GM23338 (cell line): ENCODE measurements around the gene KCTD1. TPM values are rescaled to one million over a fixed set of nuclear protein-coding genes. Genes with fewer than 3 reads are reported as not detected.

Source experiments
- ATAC-seq: fragments of 200-7000 bp; cut with Tn5 transposase; 3 replicates; pipeline ENCODE4 v1.9.1; 2020
- DNase-seq: peaks from one replicate; pipeline ENCODE4 v3.0.0-alpha.2; 2015; ENCODE audit warnings: low spot score
- H2AFZ ChIP-seq: fragments of 200-600 bp; sonication (generic); 2 replicates; pipeline ENCODE4 v1.8.0; 2016; ENCODE audit warnings: antibody characterized with exemption, mild to moderate bottlenecking, moderate library complexity
- H3F3A ChIP-seq: fragments of 200-600 bp; sonication (generic); replicated peaks from 2 replicates; pipeline ENCODE4 v1.8.0; 2017; ENCODE audit warnings: antibody characterized with exemption, mixed run types, low read depth
- H3K27ac ChIP-seq: fragments of 200-600 bp; sonication (generic); 2 replicates; pipeline ENCODE4 v1.6.1; 2016; ENCODE audit warnings: low read depth
- H3K27me3 ChIP-seq: fragments of 200-600 bp; sonication (generic); 2 replicates; pipeline ENCODE4 v1.8.0; 2016; ENCODE audit warnings: mild to moderate bottlenecking, mixed run types, moderate library complexity; ENCODE audit not compliant: insufficient read depth
- H3K36me3 ChIP-seq: fragments of 200-600 bp; sonication (generic); 2 replicates; pipeline ENCODE4 v1.8.0; 2016; ENCODE audit warnings: mild to moderate bottlenecking; ENCODE audit not compliant: insufficient read depth
- H3K4me1 ChIP-seq: fragments of 200-600 bp; sonication (generic); 2 replicates; pipeline ENCODE4 v1.8.0; 2016; ENCODE audit warnings: mild to moderate bottlenecking, moderate library complexity; ENCODE audit not compliant: insufficient read depth
- H3K4me2 ChIP-seq: fragments of 200-600 bp; sonication (generic); 2 replicates; pipeline ENCODE4 v1.7.1; 2017; ENCODE audit warnings: mixed run types
- H3K4me3 ChIP-seq: fragments of 200-600 bp; sonication (generic); 2 replicates; pipeline ENCODE4 v1.6.1; 2016; ENCODE audit warnings: mixed run types
- H3K79me2 ChIP-seq: fragments of 200-600 bp; sonication (generic); replicated peaks from 2 replicates; pipeline ENCODE4 v1.8.0; 2017; ENCODE audit warnings: mild to moderate bottlenecking; ENCODE audit not compliant: insufficient read depth
- H3K9me2 ChIP-seq: fragments of 200-600 bp; sonication (generic); 2 replicates; pipeline ENCODE4 v1.8.0; 2017; ENCODE audit not compliant: insufficient read depth
- H4K20me1 ChIP-seq: fragments of 200-600 bp; sonication (generic); replicated peaks from 2 replicates; pipeline ENCODE4 v1.8.0; 2017; ENCODE audit warnings: mild to moderate bottlenecking; ENCODE audit not compliant: insufficient read depth
- H3K27ac Mint-ChIP-seq: 2 replicates; pipeline ENCODE4 v1.8.0; 2020; ENCODE audit warnings: inconsistent platforms, mild to moderate bottlenecking, moderate library complexity, mixed read lengths
- H3K27me3 Mint-ChIP-seq: 3 replicates; pipeline ENCODE4 v1.8.0; 2022; ENCODE audit warnings: low read depth, mild to moderate bottlenecking, moderate library complexity, mixed read lengths, inconsistent platforms; ENCODE audit not compliant: insufficient read depth, poor library complexity
- H3K36me3 Mint-ChIP-seq: 3 replicates; pipeline ENCODE4 v1.8.0; 2021; ENCODE audit warnings: low read depth, mild to moderate bottlenecking, inconsistent platforms, moderate library complexity, mixed read lengths
- H3K4me1 Mint-ChIP-seq: 3 replicates; pipeline ENCODE4 v1.8.0; 2020; ENCODE audit warnings: mild to moderate bottlenecking, inconsistent platforms, mixed read lengths
- H3K4me3 Mint-ChIP-seq: 3 replicates; pipeline ENCODE4 v1.8.0; 2021; ENCODE audit warnings: moderate library complexity, mild to moderate bottlenecking, inconsistent platforms, mixed read lengths
- H3K9me3 Mint-ChIP-seq: 3 replicates; pipeline ENCODE4 v1.8.0; 2020; ENCODE audit warnings: moderate library complexity, mild to moderate bottlenecking, inconsistent platforms, mixed read lengths
- CREB1 ChIP-seq: fragments of 250-450 bp; sonication (Bioruptor Pico); IDR thresholded peaks from 2 replicates; pipeline ENCODE4 v1.5.0; 2020; ENCODE audit warnings: low read depth, mild to moderate bottlenecking, moderate library complexity
- CTCF ChIP-seq, 2 experiments: fragments of 200-600 bp in 1 of 2; sonication (generic) in 1 of 2; conservative IDR thresholded peaks; 2 replicates each; pipeline versions ENCODE4 v1.5.1 to v1.6.1; 2016 to 2017; ENCODE audit warnings: antibody characterized with exemption in 2 of 2, low read depth in 2 of 2, mild to moderate bottlenecking in 2 of 2, moderate library complexity in 1 of 2
- ETS1 ChIP-seq: IDR thresholded peaks from 2 replicates; pipeline ENCODE4 v1.6.1; 2016; ENCODE audit warnings: antibody characterized with exemption
- EZH2 ChIP-seq: fragments of 200-600 bp; sonication (generic); IDR thresholded peaks from one replicate; pipeline ENCODE4 v1.8.0; 2017; ENCODE audit warnings: antibody characterized with exemption, mild to moderate bottlenecking, low read depth; ENCODE audit not compliant: unreplicated experiment
- EZH2phosphoT487 ChIP-seq: fragments of 200-600 bp; sonication (generic); IDR thresholded peaks from one replicate; pipeline ENCODE4 v1.8.1; 2018; ENCODE audit warnings: antibody characterized with exemption; ENCODE audit not compliant: unreplicated experiment
- JUNB ChIP-seq: IDR thresholded peaks from one replicate; pipeline ENCODE4 v1.6.1; 2016; ENCODE audit warnings: antibody characterized with exemption; ENCODE audit not compliant: unreplicated experiment
- NANOG ChIP-seq: IDR thresholded peaks from 2 replicates; pipeline ENCODE4 v1.6.1; 2016; ENCODE audit warnings: antibody characterized with exemption, borderline replicate concordance
- POLR2AphosphoS5 ChIP-seq: IDR thresholded peaks from 2 replicates; pipeline ENCODE4 v1.6.1; 2016; ENCODE audit warnings: antibody characterized with exemption, low read depth
- STAT1 ChIP-seq: IDR thresholded peaks from one replicate; pipeline ENCODE4 v1.6.1; 2016; ENCODE audit warnings: antibody characterized with exemption; ENCODE audit not compliant: unreplicated experiment
- ZNF114 ChIP-seq: fragments of 250-450 bp; sonication (Bioruptor Pico); IDR thresholded peaks from 2 replicates; pipeline ENCODE4 v1.5.0; 2020; ENCODE audit warnings: mild to moderate bottlenecking, moderate library complexity
- ZNF331 ChIP-seq: fragments of 250-450 bp; sonication (Bioruptor Pico); IDR thresholded peaks from 2 replicates; pipeline ENCODE4 v1.5.0; 2020; ENCODE audit warnings: low read depth, mild to moderate bottlenecking, moderate library complexity
- ZNF462 ChIP-seq: fragments of 250-450 bp; sonication (Bioruptor Pico); IDR thresholded peaks from 2 replicates; pipeline ENCODE4 v1.5.0; 2020; ENCODE audit warnings: mild to moderate bottlenecking, moderate library complexity
- polyA plus RNA-seq: library from polyadenylated mRNA; unstranded; fragments of >200 nt; fragmentation: Nextera tagmentation; extraction: Ambion mirVana; gene quantifications from 2 replicates; pipeline ENCODE4 v1.2.1, GENCODE V29; 2016
- total RNA-seq: library from RNA; depleted of rRNA; stranded (reverse); fragments of >200 nt; shearing (Covaris generic); gene quantifications from 2 replicates; pipeline ENCODE4 v1.2.3, GENCODE V29; 2014
- TF ChIP-seq, protein P1 (sequence below): IDR thresholded peaks from one replicate; pipeline ENCODE4 v1.6.1; 2018; ENCODE audit warnings: antibody characterized with exemption; ENCODE audit not compliant: unreplicated experiment

The KCTD1 gene
- total and polyA plus RNA-seq, 2 experiments from 2014 or later: 7.1 to 20.5 TPM

DNA sequence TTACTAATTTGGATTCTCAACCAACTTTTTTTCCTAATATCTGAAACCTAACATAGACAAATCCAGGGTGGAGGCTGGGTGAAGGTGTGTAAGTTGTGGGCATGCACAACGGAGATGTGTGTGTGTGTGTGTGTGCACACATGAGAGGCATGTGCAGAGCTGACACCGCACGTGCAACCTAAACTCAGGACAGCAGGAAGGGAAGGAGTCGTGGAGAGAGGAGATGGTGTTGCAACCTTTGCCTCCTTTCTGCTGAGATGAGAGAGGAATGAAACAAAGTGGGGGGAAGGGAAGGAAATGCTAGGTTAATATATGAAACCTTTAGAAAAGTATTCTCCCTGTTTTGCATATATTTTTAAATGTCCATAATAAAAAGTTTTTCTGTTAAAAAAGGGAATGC lies 64.7 kb downstream of the KCTD1 start:
- H3K27me3 ChIP-seq: no peaks in the 10 kb centered on the region
- DNase-seq: no peak
- peaks cover 46% of the 10 kb centered on the region for H3K4me1 Mint-ChIP-seq
- ATAC-seq: no peak
- H3K4me1 ChIP-seq: peaks cover 24% of the 10 kb centered on the region
- H3F3A ChIP-seq: peaks cover 11% of the 10 kb centered on the region
- peaks cover 2% of the 10 kb centered on the region for H3K27me3 Mint-ChIP-seq
- H2AFZ ChIP-seq: no peak overlapping the region
- no peak overlapping the region for H3K4me3 Mint-ChIP-seq
- H3K9me2 ChIP-seq: no peaks in the 10 kb centered on the region; the same call in 1 of the 2 replicates
- H3K79me2 ChIP-seq: no peaks in the 10 kb centered on the region
- H3K9me3 Mint-ChIP-seq: no peaks in the 10 kb centered on the region
- H3K27ac ChIP-seq: no peak overlapping the region
- no peak for TF ChIP-seq EZH2phosphoT487
- TF ChIP-seq CTCF (conservative IDR thresholded peaks at IDR 0.05; ENCODE audit: low read depth in 2 of 2): no peak
- no peak for TF ChIP-seq ZNF331 (CRISPR knock-in tag)
- TF ChIP-seq ZNF114 (CRISPR knock-in tag): no peak
- TF ChIP-seq NANOG: no peak
- no peak for TF ChIP-seq JUNB
- TF ChIP-seq, protein P1, sequence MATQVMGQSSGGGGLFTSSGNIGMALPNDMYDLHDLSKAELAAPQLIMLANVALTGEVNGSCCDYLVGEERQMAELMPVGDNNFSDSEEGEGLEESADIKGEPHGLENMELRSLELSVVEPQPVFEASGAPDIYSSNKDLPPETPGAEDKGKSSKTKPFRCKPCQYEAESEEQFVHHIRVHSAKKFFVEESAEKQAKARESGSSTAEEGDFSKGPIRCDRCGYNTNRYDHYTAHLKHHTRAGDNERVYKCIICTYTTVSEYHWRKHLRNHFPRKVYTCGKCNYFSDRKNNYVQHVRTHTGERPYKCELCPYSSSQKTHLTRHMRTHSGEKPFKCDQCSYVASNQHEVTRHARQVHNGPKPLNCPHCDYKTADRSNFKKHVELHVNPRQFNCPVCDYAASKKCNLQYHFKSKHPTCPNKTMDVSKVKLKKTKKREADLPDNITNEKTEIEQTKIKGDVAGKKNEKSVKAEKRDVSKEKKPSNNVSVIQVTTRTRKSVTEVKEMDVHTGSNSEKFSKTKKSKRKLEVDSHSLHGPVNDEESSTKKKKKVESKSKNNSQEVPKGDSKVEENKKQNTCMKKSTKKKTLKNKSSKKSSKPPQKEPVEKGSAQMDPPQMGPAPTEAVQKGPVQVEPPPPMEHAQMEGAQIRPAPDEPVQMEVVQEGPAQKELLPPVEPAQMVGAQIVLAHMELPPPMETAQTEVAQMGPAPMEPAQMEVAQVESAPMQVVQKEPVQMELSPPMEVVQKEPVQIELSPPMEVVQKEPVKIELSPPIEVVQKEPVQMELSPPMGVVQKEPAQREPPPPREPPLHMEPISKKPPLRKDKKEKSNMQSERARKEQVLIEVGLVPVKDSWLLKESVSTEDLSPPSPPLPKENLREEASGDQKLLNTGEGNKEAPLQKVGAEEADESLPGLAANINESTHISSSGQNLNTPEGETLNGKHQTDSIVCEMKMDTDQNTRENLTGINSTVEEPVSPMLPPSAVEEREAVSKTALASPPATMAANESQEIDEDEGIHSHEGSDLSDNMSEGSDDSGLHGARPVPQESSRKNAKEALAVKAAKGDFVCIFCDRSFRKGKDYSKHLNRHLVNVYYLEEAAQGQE: no peak
- TF ChIP-seq CREB1 (CRISPR knock-in tag): no peak
- no peak for TF ChIP-seq EZH2
- no peak for TF ChIP-seq POLR2AphosphoS5
- no peak for TF ChIP-seq ETS1
- TF ChIP-seq STAT1: no peak
- TF ChIP-seq ZNF462 (CRISPR knock-in tag): no peak
- H3K36me3 Mint-ChIP-seq: no peaks in the 10 kb centered on the region
- H3K36me3 ChIP-seq: no peaks in the 10 kb centered on the region
- H4K20me1 ChIP-seq: no peaks in the 10 kb centered on the region
- no peak overlapping the region for H3K27ac Mint-ChIP-seq
- no peak overlapping the region for H3K4me2 ChIP-seq
- no peak overlapping the region for H3K4me3 ChIP-seq
